NCI-H1048 (cell line): ENCODE data around the gene PCNX2.

Source experiments
- DNase-seq: peaks from one replicate; lab custom pipeline; 2025; lab: John Stamatoyannopoulos, UW

Gene PCNX2

DNA sequence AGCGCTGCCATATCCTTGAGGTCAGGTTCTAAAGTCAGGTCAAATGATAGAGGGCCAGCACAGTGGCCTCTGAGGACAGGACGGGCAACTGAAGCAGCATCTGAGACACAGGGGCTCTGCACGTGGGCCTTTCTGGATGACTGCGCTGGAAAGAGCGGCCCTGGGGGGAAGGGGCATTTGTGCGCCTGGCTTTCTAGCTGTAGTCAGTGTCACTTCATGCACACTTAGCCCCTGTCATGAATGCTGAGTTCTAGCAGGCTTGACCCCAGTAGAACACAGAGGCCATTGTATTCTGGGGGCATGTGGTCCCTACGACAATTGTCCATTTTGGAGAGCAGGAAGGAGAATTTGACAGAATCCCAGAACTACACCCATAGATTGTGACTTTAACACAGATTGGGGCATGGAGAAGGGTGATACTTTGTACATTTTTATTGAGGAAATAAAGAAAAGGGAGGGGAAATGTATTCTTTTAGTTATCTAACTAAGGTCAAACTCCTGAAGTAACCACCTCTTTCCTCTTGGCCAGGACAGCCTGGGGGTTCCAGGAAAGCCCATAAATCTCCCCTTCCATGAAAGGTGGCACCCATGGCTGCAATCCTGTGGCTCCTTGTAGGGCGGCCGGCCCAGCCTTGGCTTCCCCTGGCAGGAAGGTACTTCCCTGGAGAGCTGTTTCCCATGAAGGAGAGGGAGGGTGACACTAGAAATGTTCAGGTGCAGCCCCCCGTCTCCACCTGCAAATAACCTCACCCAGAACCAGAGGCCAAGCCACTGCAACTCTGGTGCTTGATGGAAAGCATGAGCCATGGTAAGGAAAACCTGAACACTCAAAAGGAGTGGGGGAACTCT, 310.7 kb downstream of the PCNX2 start:
- DNase-seq, result no peak

DNA sequence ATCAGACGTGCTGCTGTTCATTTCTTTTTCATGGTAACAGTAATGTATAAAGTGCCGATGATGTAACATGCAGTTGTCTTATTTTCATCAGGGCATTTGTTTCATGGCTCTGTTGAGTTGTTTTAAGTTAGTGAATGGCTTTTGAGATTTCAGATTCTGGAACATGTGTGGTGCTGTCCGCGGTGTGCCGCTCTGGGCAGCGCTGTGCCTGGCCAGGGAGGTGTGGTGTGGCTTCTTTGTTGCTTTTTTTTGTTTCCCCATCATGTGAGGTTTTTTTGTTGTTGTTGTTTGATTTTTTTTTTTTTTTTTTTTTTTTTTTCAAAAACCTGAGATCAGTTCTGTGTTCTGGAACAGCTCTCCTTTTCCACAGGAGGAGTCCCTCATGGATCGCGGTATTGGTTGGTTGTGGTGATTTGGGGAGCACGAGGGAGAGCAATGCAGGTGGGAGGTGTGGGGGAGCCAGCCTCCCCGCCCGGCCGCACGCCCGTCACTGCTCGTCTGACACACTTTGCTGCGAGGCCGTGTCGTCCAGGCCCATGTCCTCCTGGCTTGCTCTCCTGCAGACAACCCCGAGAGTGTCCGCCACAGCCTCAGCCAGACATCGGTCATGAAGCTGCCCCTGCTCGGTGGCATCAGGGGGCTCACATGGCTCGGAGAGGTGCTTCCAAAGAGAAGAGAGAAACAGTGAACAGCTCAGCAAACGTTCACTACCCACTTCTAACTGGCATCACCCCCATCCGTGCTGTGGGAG, 311.5 kb downstream of the PCNX2 start:
- no peak for DNase-seq

DNA sequence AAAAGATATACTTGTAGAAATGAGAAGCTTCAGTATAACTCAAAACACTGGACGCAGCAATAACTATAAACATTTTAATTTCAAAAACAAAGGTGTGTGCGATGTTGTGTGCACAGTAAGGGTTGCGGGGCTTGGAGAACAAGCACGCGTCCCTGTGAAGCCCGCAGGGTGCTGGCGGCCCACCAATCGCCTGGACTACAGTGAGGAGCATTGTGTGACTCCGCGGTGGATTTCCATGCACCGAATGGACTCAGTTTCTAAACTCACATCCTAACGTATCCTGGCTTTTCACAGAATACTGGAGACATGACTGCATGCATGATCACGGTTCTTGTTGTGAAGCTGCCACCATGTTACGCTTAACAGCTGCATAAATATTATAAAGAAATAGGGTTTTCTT, 312.1 kb downstream of the PCNX2 start:
- no peak for DNase-seq

DNA sequence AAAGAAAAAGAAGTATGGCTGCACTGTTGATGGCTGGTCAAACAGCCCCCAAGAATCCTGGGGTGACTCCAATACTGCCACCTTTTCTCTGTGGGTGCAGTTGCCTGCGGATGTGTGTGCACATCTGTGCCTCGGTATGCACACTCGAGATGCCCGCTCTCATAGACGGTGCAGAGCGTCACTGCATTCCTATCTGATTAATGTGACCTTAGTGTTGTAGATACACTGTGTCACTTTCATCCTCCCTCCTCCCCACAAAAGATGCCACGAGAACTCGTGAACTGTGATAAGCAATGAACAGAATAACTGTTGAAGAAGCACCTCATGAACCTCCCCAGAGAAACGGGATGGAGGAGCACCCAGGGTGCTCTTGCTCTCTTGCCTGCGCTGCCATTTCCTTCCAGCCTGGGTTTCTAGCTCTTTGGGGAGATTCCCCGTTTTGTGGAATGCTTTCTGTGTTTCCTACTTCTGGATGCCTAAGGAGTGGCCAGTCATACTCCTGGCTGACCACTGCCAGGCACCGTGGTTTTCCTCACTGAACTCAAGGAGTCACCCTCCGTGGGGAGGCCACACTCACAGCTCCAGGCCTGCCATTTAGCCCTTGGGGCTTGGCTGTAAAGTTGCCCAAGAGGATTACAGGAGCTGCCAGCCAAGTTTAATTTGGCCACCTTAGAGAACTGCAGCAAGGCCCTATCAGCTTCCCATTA, 313.1 kb downstream of the PCNX2 start:
- no peak for DNase-seq

DNA sequence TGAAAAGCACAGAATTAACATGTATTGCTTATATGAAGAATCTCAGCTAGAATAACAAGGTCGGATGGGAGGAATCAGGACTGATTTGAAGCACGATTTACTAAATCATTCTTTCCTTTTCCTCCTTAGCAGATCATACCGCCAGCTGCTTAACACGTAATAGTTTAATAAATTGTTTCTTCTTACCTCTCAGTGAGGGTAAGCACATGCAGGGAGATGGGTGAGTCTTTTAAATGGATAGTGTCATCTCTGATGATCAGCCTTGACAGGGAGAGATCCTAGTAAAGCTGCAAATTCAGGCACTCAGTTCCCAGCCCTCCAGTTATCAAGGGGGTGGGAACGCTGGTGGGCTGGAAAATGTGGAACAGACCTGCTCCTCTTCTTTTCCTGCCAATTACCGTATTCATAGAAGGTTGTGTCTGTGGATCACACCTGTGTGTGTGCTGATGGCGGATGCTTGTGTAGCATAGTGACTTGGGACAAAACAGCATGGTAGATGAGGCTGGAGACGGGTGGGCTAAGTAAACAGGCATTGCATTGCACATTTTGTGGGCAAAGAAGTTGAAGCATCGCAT, 314.5 kb downstream of the PCNX2 start:
- DNase-seq, result no peak

DNA sequence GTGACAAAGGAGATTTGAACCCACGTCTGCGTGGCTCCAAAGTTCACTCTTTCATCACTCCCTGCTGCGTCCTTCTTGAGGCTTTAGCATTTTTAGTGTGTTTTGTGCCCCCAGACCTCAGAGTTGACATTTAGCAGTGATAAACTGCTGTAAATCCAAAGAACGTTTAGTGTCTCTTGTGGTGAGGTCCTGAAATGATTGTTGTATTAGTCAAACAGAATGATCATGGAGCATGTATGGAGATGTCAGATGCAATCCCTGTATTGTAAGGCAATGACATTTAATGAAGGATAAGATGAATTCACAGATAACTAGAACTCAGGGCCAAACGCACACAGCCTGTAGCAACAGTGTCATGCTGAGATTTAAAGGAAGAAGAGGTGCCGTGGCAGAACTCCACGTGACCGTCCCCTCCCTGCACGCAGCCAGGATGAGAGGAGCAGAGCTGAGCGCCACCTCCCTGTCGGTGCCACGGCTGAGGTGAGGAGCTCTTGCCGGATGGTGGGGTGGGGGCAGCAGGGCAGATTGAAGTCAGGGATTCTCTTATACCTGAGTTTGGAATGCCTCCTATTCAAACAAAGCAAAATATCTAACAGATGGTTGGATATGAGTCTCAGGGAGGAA, 315.1 kb downstream of the PCNX2 start:
- DNase-seq, result no peak

DNA sequence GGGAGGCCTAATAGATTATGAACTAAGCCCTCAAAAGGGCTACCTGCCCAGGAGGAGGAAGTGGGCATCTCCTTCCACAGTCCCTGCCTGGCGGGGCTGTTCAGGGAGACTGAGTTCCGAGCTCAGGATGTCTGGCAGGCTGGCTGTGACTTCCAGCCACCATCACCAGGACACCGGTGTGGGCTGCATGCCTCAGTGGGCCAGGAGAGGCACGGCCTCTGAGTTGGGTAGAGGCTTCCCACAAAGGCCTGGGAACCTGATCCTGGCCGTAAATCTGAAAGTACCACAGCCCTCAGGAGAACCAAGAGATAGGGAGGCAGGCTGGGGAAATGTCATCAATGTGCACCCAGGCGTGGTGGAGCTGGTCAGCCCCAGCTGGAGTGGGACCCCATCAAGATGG, 316.0 kb downstream of the PCNX2 start:
- DNase-seq, result no peak

DNA sequence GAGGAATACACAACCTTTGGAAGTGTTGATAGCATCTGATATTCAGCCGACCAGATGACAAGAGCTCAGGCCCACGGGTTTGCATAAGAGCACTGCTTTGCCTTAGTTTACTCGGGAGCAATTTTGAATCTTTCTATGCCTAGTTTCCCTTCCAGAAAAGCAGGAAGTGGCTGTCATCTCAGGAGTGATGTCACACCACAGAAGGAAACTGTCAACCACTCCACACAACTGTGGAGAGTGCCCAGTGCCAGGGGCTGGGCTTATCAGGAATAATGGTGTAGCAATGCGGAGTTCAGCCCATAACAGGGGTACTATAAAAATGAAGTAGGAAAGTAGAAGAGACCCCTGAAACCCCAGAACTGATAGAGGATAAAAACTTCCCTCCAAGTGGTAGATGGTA, 316.7 kb downstream of the PCNX2 start:
- no peak for DNase-seq

DNA sequence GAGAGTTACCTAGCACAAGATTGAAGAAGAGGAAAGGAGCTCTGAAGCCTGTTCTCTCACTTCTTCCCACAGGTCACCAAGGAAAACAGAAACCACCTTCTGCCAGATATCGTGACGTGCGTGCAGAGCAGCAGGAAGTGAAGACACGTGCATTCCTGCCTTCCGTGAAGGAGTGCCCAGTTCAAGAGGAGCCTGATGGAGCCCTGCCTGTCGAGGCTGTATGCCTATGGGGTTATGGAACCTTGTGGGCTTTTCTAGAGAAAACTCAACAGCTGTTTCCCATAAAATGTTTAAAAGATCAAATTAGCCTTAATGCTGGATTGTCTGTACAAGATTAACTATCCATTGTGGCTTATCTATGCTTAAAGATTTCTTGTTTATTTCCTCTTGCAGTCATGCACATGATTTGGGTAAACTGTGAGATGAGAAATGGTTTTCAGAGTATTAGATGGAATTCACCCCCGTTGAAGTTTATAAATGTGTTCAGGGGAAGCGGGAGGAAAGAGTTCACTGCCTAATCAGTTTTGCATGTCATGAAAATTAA, 317.4 kb downstream of the PCNX2 start:
- no peak for DNase-seq

DNA sequence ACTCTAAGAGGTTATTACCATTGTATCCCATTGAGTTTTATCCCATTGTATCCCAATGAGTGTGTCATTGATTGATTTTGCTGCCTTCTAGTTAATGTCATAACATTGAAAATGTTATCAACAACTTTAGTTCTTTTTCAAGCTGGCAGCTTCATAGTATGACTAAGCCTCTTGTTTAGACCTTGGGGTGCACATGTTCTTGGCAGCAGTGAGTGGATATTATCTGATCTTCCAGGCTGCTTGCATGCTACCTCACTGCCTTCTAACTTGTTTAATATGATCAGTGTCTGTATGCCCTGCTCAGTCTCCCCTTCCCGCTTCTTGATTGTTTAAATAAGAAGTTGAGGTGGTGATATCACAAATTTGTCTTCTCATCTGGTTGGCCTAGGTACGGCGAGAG, 320.6 kb downstream of the PCNX2 start:
- no peak for DNase-seq

DNA sequence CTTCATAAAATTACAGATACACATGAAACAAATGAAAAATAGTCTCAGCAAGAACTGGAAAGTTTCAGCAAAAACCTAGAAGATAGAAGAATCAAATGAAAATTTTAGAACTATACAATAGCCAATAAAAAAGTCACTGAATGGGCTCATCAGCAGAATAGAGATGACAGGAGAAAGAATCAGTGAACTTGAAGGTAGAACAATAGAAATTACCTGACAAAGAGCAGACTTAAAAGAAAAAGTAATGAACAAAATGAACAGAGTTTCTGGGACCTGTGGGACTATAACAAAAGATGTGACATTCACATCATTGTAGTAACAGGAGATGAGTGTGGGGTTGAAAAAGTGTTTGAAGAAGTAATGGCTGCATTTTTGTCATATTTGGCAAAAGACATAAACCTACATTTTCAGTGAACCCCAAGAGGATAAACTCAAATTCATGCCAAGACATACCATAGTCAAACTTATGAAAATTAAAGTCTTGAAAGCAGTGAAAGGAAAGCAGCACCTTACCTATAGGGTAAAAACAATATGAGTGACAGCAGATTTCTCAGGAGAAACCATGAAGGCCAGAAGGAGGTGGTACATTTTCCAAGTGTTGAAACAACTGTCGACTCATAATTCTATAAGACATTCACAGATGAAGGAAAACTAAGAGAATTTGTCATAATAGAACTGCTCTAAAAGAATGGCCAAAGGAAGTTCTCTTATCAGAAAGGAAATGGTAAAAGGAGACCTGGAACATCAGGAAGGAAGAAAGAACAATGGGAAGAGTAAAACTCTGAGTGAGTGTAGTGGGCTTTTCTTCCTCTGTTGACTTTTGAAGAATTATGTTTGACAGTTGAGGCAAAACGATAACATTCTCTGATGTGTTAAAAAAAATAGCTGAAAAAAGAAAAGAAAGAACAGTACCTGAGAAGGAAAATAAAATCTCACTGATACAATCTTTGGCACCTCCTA, 321.6 kb downstream of the PCNX2 start:
- no peak for DNase-seq

DNA sequence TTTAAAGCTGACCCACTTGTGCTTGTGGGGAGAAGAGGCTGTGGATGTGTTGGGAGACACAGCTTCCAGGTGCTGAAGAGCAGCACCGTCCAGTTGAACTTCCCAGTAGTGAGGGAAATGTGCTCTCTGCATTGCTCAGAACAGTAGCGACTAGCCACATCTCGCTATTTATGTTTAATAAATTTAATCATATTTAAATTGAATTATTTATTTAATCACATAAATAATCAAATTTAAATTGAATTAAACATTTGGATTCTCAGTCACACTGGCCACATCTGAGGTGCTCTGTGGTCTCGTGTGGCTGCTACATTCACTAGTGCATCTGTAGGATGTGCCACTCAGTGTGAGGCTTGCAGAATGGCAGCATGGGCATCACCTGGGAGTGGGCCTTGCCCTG, 325.0 kb downstream of the PCNX2 start:
- no peak for DNase-seq

DNA sequence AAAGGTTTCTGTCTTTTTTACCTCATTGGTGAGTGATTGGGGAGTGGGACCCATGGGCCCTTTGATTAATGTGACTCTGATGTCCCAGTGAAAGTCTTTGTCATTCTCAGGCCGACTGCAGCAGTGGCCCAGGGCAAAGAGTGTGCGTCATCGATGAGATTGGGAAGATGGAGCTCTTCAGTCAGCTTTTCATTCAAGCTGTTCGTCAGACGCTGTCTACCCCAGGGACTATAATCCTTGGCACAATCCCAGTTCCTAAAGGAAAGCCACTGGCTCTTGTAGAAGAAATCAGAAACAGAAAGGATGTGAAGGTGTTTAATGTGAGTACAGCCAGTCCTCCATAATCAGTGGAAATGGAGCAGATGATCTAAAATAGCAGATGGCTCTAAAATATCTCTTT, 325.7 kb downstream of the PCNX2 start:
- DNase-seq, result no peak

DNA sequence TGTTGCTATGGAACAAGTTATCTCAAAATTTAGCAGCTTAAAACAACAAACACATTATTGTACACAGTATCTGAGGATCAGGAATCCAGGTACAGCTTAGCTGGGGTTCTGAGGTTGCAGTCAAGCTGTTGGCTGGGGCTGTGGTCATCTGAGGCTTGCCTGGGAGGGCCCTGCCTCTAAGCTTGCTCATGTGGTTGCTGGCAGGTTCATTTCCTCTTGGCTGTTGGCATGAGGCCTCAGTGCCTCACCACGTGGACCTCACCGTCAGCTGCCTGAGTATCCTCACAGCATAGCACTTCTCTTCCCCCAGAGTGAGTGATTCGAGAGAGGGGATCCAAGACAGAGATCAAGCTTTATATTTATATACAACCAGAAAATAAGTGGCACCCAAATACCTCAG, 326.6 kb downstream of the PCNX2 start:
- no peak for DNase-seq

DNA sequence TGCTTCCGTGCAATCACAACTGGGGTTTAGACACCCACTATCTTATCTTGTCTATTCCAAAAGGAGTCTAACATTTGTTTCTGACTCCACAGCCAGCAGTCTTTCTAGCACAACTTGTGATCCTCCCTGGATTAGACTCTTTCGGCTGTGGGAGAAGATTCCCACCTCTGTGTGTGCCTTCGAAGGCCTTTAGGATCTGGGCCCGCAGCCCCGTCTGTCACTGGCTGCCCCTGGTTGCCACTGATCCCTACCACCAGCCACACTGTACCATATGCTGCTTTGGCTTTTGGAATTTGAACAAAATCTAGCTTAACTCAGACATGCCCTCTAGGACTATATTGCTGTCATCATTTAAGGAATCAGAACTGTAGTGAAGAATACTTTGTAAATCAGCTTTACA, 327.1 kb downstream of the PCNX2 start:
- no peak for DNase-seq

DNA sequence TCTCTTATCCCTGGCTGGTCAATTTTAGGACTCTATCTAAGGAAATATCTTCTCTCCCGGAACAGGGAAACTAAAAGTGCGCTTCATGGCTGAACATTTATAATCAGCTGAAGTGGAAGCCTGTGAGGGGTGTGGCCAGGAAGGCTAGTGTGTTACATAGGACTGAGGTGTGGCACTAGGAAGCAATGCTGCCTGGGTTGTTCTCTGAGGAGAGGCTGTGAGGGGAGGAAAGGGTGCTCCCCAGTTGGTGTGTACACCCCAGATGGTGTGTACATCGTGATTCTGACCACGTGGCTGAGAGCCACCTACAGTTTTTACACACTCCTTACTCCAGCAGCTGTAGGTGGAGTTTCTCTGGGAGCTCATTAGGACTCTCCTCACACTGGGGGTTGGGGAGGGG, 328.9 kb downstream of the PCNX2 start:
- DNase-seq, result no peak

DNA sequence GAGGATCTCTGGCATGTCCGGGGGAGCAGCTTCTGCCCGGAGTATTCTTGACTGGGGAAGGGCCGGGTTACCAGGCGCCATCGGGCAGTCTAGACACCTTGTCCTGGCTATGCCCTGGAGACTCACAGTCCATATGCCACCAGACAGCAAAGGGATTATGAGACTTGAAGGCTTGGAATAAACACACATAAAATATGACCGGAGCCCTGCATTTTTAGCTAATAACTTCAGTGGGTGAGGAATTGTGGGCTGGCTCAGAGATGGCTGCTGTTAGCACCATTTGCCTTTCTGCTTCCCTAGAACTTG, 329.7 kb downstream of the PCNX2 start:
- no peak for DNase-seq

DNA sequence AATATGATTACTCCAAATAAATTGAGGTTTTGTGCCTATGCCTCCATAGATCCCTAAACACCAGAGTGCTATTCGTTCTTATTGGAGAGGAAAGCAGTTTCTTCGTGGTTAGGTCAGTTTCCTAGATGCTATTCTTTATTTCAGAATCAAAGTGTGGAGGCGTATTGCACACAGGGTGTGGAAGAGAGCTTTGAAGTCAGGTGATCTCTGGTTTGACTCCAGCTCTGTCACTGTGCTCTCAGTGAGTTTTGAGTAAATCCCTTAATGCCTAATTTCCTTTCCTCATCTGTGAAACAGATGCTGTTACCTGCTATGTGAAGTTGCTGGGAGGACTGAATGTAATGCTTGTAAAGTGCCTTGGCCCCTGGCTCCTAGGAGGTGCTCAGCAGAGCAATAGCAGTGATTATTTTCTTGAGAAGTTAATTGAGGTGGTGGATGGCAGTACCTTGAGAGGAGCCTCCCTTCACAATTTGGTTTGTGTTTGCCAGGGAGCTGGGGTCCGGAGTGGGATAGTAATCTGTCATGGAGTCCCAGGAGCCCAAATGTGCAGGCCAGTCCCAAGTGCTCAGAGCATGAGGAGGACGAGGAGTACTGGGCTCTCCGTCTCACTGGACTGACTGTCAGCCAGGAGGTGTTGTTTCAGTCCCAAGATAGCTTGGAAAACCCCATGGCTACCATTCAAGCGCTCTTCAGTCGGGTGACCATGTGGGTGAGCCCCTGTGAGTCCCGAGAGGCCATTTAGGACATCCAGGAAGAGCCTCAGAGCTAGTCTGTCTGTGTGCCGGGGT, 330.2 kb downstream of the PCNX2 start:
- DNase-seq, result no peak

DNA sequence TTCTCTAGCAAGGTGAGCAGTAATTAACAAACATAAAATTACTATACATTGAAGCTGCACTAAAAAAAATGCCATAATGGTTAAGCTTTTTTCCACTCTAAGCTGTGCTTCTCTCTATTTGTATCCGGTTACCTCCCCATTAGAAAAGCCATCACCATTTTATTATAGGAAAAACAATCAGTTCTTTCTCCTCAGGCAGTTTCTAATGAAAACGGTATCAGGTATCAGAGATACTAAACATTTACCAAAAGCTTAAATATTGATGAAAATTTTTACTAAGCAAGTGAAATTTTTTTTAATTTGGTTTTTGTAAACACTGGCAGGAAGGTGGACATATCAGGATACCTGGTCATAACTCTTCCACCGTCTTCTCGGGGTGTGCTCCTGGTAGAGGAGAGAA, 330.9 kb downstream of the PCNX2 start:
- no peak for DNase-seq
